ENCODE data around the gene PORCN. TPM values are rescaled to one million over a fixed set of nuclear protein-coding genes. Genes with fewer than 3 reads are reported as not detected.

PORCN gene
- total RNA-seq, 1 donor from 2014 or later = 9.4 TPM

- no peaks in the 10 kb centered on the region for H3K9me3 Mint-ChIP-seq (ENCODE audit: unreplicated experiment)
- H3K36me3 Mint-ChIP-seq (ENCODE audit: low read depth, unreplicated experiment) = peaks cover 13% of the 10 kb centered on the region
- no peak overlapping the region for H3K27ac Mint-ChIP-seq (ENCODE audit: unreplicated experiment)
- H3K4me3 Mint-ChIP-seq (ENCODE audit: unreplicated experiment) = no peak overlapping the region
- peaks cover 3% of the 10 kb centered on the region for H3K27me3 Mint-ChIP-seq (ENCODE audit: unreplicated experiment)
- peaks cover 16% of the 10 kb centered on the region for H3K4me1 Mint-ChIP-seq (ENCODE audit: unreplicated experiment)
- TF ChIP-seq CTCF (IDR thresholded peaks at IDR 0.05; ENCODE audit: unreplicated experiment) = no peak
- no peak for DNase-seq (ENCODE audit: low spot score)
Observed at GRCh38 chrX:48465336-48465933, 43.4 kb upstream of the PORCN start.

- H3K4me1 Mint-ChIP-seq (ENCODE audit: unreplicated experiment) = peaks cover 20% of the 10 kb centered on the region
- no peaks in the 10 kb centered on the region for H3K9me3 Mint-ChIP-seq (ENCODE audit: unreplicated experiment)
- H3K36me3 Mint-ChIP-seq (ENCODE audit: low read depth, unreplicated experiment) = peaks cover 8% of the 10 kb centered on the region
- H3K27ac Mint-ChIP-seq (ENCODE audit: unreplicated experiment) = no peak overlapping the region
- no peak for DNase-seq (ENCODE audit: low spot score)
- peak; percentile 14 for TF ChIP-seq CTCF (IDR thresholded peaks at IDR 0.05; ENCODE audit: unreplicated experiment)
- no peak overlapping the region for H3K4me3 Mint-ChIP-seq (ENCODE audit: unreplicated experiment)
- H3K27me3 Mint-ChIP-seq (ENCODE audit: unreplicated experiment) = peaks cover 5% of the 10 kb centered on the region
Observed at GRCh38 chrX:48466696-48467095, 42.1 kb upstream of the PORCN start.

GRCh38 chrX:48467281-48467761, 41.5 kb upstream of the PORCN start:
- TF ChIP-seq CTCF (IDR thresholded peaks at IDR 0.05; ENCODE audit: unreplicated experiment) = no peak

GRCh38 chrX:48468247-48468671, 40.5 kb upstream of the PORCN start:
- no peak for DNase-seq (ENCODE audit: low spot score)
- Mint-ChIP-seq H3K9me3 (ENCODE audit: unreplicated experiment) (no peaks in the 10 kb centered on the region), H3K36me3 (ENCODE audit: low read depth, unreplicated experiment) (peaks cover 5% of the 10 kb centered on the region), H3K27ac (ENCODE audit: unreplicated experiment) (no peak overlapping the region), H3K27me3 (ENCODE audit: unreplicated experiment) (peaks cover 5% of the 10 kb centered on the region), H3K4me3 (ENCODE audit: unreplicated experiment) (peak overlapping the region; percentile 88), H3K4me1 (ENCODE audit: unreplicated experiment) (peaks cover 25% of the 10 kb centered on the region)
- no peak for TF ChIP-seq CTCF (IDR thresholded peaks at IDR 0.05; ENCODE audit: unreplicated experiment)

More at GRCh38 chrX:48467281-48467761, 41.5 kb upstream of the PORCN start:
- no peaks in the 10 kb centered on the region for H3K9me3 Mint-ChIP-seq (ENCODE audit: unreplicated experiment)
- peaks cover 5% of the 10 kb centered on the region for H3K27me3 Mint-ChIP-seq (ENCODE audit: unreplicated experiment)
- H3K36me3 Mint-ChIP-seq (ENCODE audit: low read depth, unreplicated experiment) = peaks cover 8% of the 10 kb centered on the region
- no peak overlapping the region for H3K27ac Mint-ChIP-seq (ENCODE audit: unreplicated experiment)
- H3K4me1 Mint-ChIP-seq (ENCODE audit: unreplicated experiment) = peaks cover 20% of the 10 kb centered on the region
- DNase-seq (ENCODE audit: low spot score) = no peak
- H3K4me3 Mint-ChIP-seq (ENCODE audit: unreplicated experiment) = no peak overlapping the region
